Liver (tissue), 9 donors: ENCODE results near the gene TYMP. TPM values are rescaled to one million over a fixed set of nuclear protein-coding genes. Genes with fewer than 3 reads are reported as not detected.
"Not testable (repeated sequence)": the region's sequence is repeated elsewhere in the genome, so short reads cannot be mapped to it uniquely, and the experiment has no call there.

ENCODE experiments used
- DNase-seq: peaks from one replicate; pipeline ENCODE4 v3.0.0-alpha.2; 2017; ENCODE audit warnings: low spot score
- H3K27ac ChIP-seq, 2 donors: one replicate each; pipeline ENCODE4 v1.7.0; 2013; ENCODE audit warnings: inconsistent platforms in 2 of 2, low read length in 2 of 2, control low read depth in 1 of 2, low read depth in 1 of 2, mild to moderate bottlenecking in 1 of 2
- H3K27me3 ChIP-seq, 4 donors: one replicate each; pipeline versions ENCODE4 v1.6.1 to v1.7.0; 2013; ENCODE audit warnings: low read length in 3 of 4, inconsistent platforms in 1 of 4, mild to moderate bottlenecking in 1 of 4, moderate library complexity in 1 of 4; ENCODE audit not compliant: control insufficient read depth in 4 of 4, insufficient read depth in 4 of 4
- H3K36me3 ChIP-seq, 4 donors: one replicate each; pipeline versions ENCODE4 v1.6.1 to v1.7.0; 2013; ENCODE audit warnings: low read length in 3 of 4, mild to moderate bottlenecking in 3 of 4, low read depth in 1 of 4, moderate library complexity in 1 of 4; ENCODE audit not compliant: control insufficient read depth in 4 of 4, insufficient read depth in 3 of 4
- H3K4me1 ChIP-seq, 4 donors: one replicate each; pipeline versions ENCODE4 v1.6.1 to v1.7.0; 2013; ENCODE audit warnings: low read length in 3 of 4, mild to moderate bottlenecking in 3 of 4, moderate library complexity in 1 of 4; ENCODE audit not compliant: control insufficient read depth in 4 of 4, insufficient read depth in 4 of 4
- H3K4me3 ChIP-seq, 3 donors: one replicate each; pipeline versions ENCODE4 v1.6.1 to v1.7.0; 2013; ENCODE audit warnings: low read length in 3 of 3, control low read depth in 1 of 3, low read depth in 1 of 3, mild to moderate bottlenecking in 1 of 3
- H3K9ac ChIP-seq, 2 donors: one replicate each; pipeline ENCODE4 v1.7.0; 2013; ENCODE audit warnings: low read length in 2 of 2, mild to moderate bottlenecking in 2 of 2, moderate library complexity in 2 of 2, control low read depth in 1 of 2, low read depth in 1 of 2
- H3K9me3 ChIP-seq, 4 donors: one replicate each; pipeline versions ENCODE4 v1.6.1 to v1.7.0; 2013; ENCODE audit warnings: low read length in 3 of 4; ENCODE audit not compliant: control insufficient read depth in 4 of 4
- ATF3 ChIP-seq: IDR thresholded peaks from 2 replicates; pipeline ENCODE4 v1.6.1; 2016; ENCODE audit warnings: antibody characterized with exemption
- CTCF ChIP-seq: fragments of 150-350 bp; IDR thresholded peaks from 2 replicates; pipeline ENCODE4 v1.5.1; 2017; ENCODE audit warnings: improper control_type of control experiment, low read depth, low read length; ENCODE audit not compliant: missing input control
- EGR1 ChIP-seq, 2 donors: IDR thresholded peaks; 2 replicates each; pipeline ENCODE4 v1.6.1; 2016 to 2018; ENCODE audit warnings: antibody characterized with exemption in 2 of 2, low read depth in 2 of 2
- FOXA2 ChIP-seq: IDR thresholded peaks from 2 replicates; pipeline ENCODE4 v1.6.1; 2016; ENCODE audit warnings: antibody characterized with exemption
- HNF4A ChIP-seq, 2 donors: conservative IDR thresholded peaks; 2 replicates each; pipeline ENCODE4 v1.6.1; 2016; ENCODE audit warnings: antibody characterized with exemption in 2 of 2, mild to moderate bottlenecking in 2 of 2
- REST ChIP-seq: IDR thresholded peaks from 2 replicates; pipeline ENCODE4 v1.6.1; 2016; ENCODE audit warnings: antibody characterized with exemption, mild to moderate bottlenecking
- TAF1 ChIP-seq: conservative IDR thresholded peaks from 2 replicates; pipeline ENCODE4 v1.6.1; 2016; ENCODE audit warnings: antibody characterized with exemption, mild to moderate bottlenecking
- YY1 ChIP-seq: IDR thresholded peaks from 2 replicates; pipeline ENCODE4 v1.6.1; 2016; ENCODE audit warnings: antibody characterized with exemption, mild to moderate bottlenecking
- ZBTB33 ChIP-seq: IDR thresholded peaks from 2 replicates; pipeline ENCODE4 v1.6.1; 2016; ENCODE audit warnings: antibody characterized with exemption
- WGBS: extraction: QIAGEN DNeasy Blood & Tissue Kit; methylation state at CpG from one replicate; pipeline ENCODE4 v1.1.7; 2013; 5-methylcytosine and 5-hydroxymethylcytosine counted together
- polyA plus RNA-seq, 2 donors: library from polyadenylated mRNA; stranded (reverse) in 1 of 2; unstranded in 1 of 2; fragments of 200-250 nt in 1 of 2; fragments of >200 nt in 1 of 2; fragmentation: Nextera tagmentation in 1 of 2; extraction: Ambion mirVana in 1 of 2; gene quantifications; one replicate each; pipeline versions ENCODE4 v1.2.1 to v1.2.3, GENCODE V29; 2013 to 2015
- total RNA-seq, 2 donors: library from RNA; depleted of rRNA; stranded (reverse); fragments of >200 nt; gene quantifications; one replicate each; pipeline ENCODE4 v1.2.3, GENCODE V29; 2014
- donor health status: healthy.
- donor health status: healthy.
- donor health status: healthy.
- donor health status: healthy.
- donor health status: healthy.

TYMP gene
- total and polyA plus RNA-seq, 4 donors, result 34.0 to 109 (median 65.5) TPM

- H3K27me3 ChIP-seq, result no peaks in the 10 kb centered on the region
- peaks cover 6 to 26% (median 14%) of the 10 kb centered on the region in 4 donors for H3K4me1 ChIP-seq
- no peak for DNase-seq
- no peak for TF ChIP-seq FOXA2
- TF ChIP-seq REST, result no peak
- no peak for TF ChIP-seq HNF4A (conservative IDR thresholded peaks at IDR 0.05)
- TF ChIP-seq ZBTB33, result no peak
- TF ChIP-seq CTCF, result no peak
- no peak for TF ChIP-seq TAF1
- no peak for TF ChIP-seq YY1
- no peak for TF ChIP-seq ATF3
- no peak for TF ChIP-seq EGR1 (IDR thresholded peaks at IDR 0.05; ENCODE audit: low read depth in 2 of 2)
- no peaks in the 10 kb centered on the region for H3K9me3 ChIP-seq
- no peak overlapping the region for H3K9ac ChIP-seq
- no peak overlapping the region for H3K4me3 ChIP-seq
- H3K36me3 ChIP-seq, result peaks cover 11 to 56% (median 19%) of the 10 kb centered on the region in 4 donors
- 97% methylated on average over 13 of the region's 13 CpGs for WGBS
- H3K27ac ChIP-seq, result no peak overlapping the region
These were observed 8.9 kb downstream of the TYMP start for GRCh38 chr22:50520826-50521453.

- DNase-seq, H3K27me3 ChIP-seq, H3K4me3 ChIP-seq, H3K9me3 ChIP-seq, H3K9ac ChIP-seq, H3K27ac ChIP-seq: not testable (repeated sequence)
- peaks cover 11 to 56% (median 19%) of the 10 kb centered on the region in 4 donors for H3K36me3 ChIP-seq
- WGBS, result 98% methylated on average over 8 of the region's 8 CpGs
- H3K4me1 ChIP-seq, result peaks cover 6 to 24% (median 14%) of the 10 kb centered on the region in 4 donors
These were observed 9.6 kb downstream of the TYMP start for GRCh38 chr22:50520184-50520583.
